ENCODE results near the gene ADGRG4.
"Not testable (repeated sequence)": the region's sequence is repeated elsewhere in the genome, so short reads cannot be mapped to it uniquely, and the experiment has no call there.

The ADGRG4 gene

GRCh38 chrX:136300721-136301120, at the start of gene ADGRG4:
TSS of gene ADGRG4 (plus strand) at chrX:136300963. CDS start at chrX:136308778, 7,815 bp downstream.
- in situ Hi-C loops (cut with HindIII; ENCODE audit: low sequenced_read_pairs), result not testable (repeated sequence)

DNA sequence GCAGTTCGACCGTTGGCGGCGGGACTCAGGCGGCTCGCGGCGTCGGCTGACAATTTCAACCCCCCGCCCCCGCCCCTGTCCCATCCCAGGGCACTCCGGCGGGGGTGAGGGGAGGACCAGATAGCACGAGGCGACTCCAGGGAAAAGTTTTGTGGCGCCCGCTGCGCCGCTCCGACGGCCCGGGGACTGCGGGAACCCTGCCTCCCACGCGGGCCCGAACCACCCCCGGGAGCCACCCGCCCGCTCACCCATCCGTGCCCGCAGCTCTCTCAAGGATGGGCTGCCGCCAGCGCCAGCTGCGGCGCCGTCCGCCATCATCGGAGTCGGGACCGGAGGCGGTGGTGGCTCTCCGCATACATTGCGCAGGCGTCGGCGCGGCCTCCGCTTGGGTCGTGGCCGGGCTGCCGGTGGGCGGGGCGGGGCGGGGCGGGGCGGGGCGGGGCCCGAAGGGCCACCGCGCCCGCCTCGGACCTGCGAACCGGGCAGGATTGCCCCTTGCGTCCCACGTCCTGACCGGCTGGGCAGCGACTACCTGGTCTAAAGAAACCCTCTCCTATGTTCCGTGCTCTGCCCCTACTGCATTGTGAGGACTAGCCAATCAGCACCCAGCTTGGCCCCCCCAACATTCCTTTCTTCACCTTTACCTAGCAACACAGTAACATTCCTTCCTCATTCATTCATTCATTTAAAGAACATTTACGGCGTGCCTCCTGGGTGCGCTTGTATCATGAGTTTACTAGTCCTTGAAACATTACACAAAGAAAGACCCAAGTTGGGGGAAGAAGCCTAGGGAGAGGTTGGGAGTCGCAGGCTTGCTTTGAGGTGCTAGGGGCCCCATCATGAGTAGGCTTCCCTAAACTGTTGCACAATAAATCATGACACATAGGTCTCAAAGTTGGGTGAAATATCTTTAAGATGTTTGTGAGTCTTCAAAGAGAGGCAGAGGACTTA, 49.4 kb upstream of the ADGRG4 start, which contains the start of gene MAP7D3:
Gene MAP7D3, minus strand, starts transcription at position 360 of the 951 bp plus-strand sequence. Its CDS starts 42 bp downstream, at position 318.
- in situ Hi-C loops (cut with HindIII; ENCODE audit: low sequenced_read_pairs), result no loop called here

GRCh38 chrX:136255541-136255940, 45.2 kb upstream of the ADGRG4 start:
- in situ Hi-C loops (cut with HindIII; ENCODE audit: low sequenced_read_pairs), result no loop called here

- in situ Hi-C loops (cut with HindIII; ENCODE audit: low sequenced_read_pairs), result no loop called here
Measured at GRCh38 chrX:136256026-136256425, 44.7 kb upstream of the ADGRG4 start.

- in situ Hi-C loops (cut with HindIII; ENCODE audit: low sequenced_read_pairs), result no loop called here
Measured at GRCh38 chrX:136258951-136259350, 41.8 kb upstream of the ADGRG4 start.

DNA sequence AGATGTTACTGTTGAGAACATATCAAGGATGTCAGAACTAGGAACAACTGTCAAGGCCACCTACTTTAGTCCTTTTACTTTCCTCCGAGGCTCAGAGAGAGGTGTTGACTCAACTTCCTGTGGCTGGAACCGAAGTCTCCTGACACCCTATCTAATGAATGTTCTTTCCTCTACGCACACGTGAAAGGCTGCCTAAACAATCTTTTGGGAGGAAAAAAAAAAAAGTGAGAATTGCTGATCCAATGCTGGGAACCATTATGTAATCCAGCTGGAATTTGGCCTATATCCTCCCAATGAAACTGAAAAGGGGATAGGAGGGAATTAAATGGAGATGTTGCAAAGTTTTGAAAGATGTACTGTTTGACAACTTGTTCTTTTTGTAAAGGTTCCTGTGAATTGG, 41.2 kb upstream of the ADGRG4 start:
- in situ Hi-C loops (cut with HindIII; ENCODE audit: low sequenced_read_pairs), result no loop called here

- in situ Hi-C loops (cut with HindIII; ENCODE audit: low sequenced_read_pairs), result no loop called here
Measured at GRCh38 chrX:136260776-136261175, 40.0 kb upstream of the ADGRG4 start.

DNA sequence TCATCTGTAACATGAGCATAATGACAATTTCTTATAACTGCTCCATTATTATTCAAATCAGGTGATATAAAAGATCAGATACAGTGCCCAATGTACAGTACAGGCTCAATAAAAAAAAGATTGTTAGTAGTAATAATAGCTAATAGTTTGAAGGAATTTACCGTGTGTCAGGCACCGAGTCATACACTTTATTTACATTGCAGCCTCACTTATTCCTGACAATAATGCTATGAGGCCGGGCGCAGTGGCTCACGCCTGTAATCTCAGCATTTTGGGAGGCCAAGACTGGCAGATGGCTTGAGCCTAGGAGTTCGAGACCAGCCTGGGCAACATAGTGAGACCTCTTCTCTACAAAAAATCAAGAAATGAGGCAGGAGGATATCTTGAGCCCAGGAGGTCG, 39.4 kb upstream of the ADGRG4 start:
- in situ Hi-C loops (cut with HindIII; ENCODE audit: low sequenced_read_pairs), result no loop called here

- in situ Hi-C loops (cut with HindIII; ENCODE audit: low sequenced_read_pairs), result no loop called here
Measured at GRCh38 chrX:136262243-136262642, 38.5 kb upstream of the ADGRG4 start.

DNA sequence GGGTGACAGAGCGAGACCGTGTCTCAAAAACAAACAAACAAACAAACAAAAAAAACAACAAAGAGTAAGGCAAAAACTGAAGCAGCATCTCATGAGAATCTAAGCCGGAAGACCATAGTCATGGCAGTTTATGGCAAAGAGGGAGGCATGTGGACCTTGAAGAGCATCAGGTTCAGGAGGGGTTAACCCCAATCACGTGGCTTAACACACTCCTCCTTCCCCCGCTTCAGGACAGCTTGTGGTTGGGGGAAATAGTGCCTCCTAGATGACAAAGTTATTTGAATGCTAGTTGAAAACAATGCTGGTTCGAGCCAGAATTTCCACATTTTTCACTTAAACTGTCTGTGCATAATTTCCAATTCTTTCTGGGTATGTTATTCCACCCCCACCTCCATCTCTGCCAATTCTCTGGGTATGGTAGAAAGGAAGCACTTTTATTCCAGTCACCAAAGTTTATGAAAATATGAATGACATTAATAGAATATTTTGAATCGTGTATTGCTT, 37.9 kb upstream of the ADGRG4 start:
- in situ Hi-C loops (cut with HindIII; ENCODE audit: low sequenced_read_pairs), result no loop called here

GRCh38 chrX:136266828-136267227, 33.9 kb upstream of the ADGRG4 start:
- in situ Hi-C loops (cut with HindIII; ENCODE audit: low sequenced_read_pairs), result no loop called here

GRCh38 chrX:136268051-136269048, 32.4 kb upstream of the ADGRG4 start:
- in situ Hi-C loops (cut with HindIII; ENCODE audit: low sequenced_read_pairs), result no loop called here

GRCh38 chrX:136269921-136270320, 30.8 kb upstream of the ADGRG4 start:
- in situ Hi-C loops (cut with HindIII; ENCODE audit: low sequenced_read_pairs), result no loop called here

DNA sequence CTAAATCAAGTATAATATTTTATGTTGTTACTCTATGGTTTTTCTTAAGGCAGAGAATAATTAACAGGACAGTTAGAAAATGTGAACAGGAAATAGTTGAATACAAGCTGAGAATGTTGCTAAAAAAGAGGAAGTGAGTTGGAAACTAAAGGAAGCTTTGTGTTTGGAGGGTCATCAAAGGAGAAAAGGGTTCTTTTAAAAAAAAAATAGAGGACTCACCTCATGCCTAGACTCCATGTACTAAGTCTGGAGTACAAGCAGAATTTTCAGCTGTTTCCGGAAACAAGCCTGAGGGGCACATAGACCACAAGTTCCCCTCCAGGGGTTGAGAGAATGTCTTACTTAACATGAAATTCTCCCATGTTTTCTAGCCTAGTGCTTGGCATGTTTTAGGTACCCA, 29.5 kb upstream of the ADGRG4 start:
- in situ Hi-C loops (cut with HindIII; ENCODE audit: low sequenced_read_pairs), result no loop called here

- in situ Hi-C loops (cut with HindIII; ENCODE audit: low sequenced_read_pairs), result no loop called here
Measured at GRCh38 chrX:136272325-136272724, 28.4 kb upstream of the ADGRG4 start.

GRCh38 chrX:136273986-136274385, 26.8 kb upstream of the ADGRG4 start:
- in situ Hi-C loops (cut with HindIII; ENCODE audit: low sequenced_read_pairs), result no loop called here

DNA sequence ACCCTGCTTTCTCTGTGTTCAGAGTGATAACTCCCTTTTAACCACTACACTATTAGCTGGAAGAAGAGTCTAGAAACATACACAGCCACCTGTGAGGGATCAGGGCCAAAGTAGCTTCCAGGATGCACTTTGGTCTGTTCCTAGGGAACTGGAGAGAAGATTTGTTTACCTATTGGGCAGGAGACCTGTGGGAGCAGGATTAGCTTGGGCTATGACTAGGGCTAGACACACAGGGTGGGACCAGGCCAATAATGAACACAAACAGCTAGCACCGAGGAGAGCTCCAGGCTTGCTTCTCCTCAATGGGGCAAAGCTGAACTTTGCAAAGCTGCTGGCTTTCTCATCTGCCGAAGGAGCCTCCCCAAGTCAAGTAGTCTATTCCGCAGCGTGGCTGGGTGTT, 25.2 kb upstream of the ADGRG4 start:
- in situ Hi-C loops (cut with HindIII; ENCODE audit: low sequenced_read_pairs), result no loop called here

GRCh38 chrX:136286375-136286774, 14.4 kb upstream of the ADGRG4 start:
- in situ Hi-C loops (cut with HindIII; ENCODE audit: low sequenced_read_pairs), result not testable (repeated sequence)

DNA sequence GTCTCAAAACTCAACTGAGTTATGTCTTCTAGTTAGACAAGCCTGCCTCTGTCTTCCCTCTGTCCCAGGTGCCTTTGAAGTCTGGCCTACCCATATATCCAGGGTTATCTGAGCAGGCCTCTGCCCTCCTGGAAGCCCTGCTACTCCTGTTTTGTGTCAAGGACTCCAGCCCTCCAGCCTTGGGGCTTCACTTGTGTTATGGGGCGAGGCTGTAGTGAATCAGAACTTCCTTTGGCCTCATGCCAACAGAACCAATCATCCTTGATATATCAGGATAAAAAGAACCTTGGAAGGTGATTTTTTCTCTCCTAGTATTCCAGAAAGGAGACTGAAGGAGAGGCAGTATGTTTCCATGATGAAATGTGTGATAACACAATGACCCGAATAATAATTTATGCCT, 8.9 kb upstream of the ADGRG4 start:
- in situ Hi-C loops (cut with HindIII; ENCODE audit: low sequenced_read_pairs), result no loop called here

DNA sequence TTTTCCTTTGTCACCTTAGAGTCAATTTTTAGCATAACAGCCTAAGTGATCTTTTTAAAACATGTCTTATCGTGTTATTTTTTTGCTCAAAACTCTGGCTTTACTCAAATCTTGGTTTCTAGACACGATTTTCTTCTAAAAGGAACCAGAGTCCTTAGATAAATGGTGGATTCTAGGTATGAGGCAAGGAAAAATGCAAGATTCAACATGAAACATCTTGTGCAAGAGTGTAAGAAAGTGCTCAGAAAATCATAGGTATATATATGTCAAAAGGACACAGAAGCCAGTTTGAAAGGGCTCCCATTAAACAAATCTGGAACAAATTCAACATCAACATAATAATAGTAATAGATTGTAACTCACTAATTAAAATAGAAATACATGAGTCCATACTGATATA, 8.1 kb upstream of the ADGRG4 start:
- in situ Hi-C loops (cut with HindIII; ENCODE audit: low sequenced_read_pairs), result no loop called here

- in situ Hi-C loops (cut with HindIII; ENCODE audit: low sequenced_read_pairs), result no loop called here
Measured at GRCh38 chrX:136295380-136295779, 5.4 kb upstream of the ADGRG4 start.
